Activated CD4-positive, alpha-beta T cell treated with anti-CD3 and anti-CD28 coated beads, Interleukin-10, Interleukin-2, amounts not matched to agents 100 ng/mL and 50 ng/mL, durations not matched to agents 16 hours and 8 hours (primary cell): ENCODE measurements around the gene MPV17L2.
"Not testable (repeated sequence)": the region's sequence is repeated elsewhere in the genome, so short reads cannot be mapped to it uniquely, and the experiment has no call there.

Experiments
- DNase-seq: peaks from one replicate; pipeline ENCODE4 v3.0.0-alpha.2; 2020

MPV17L2 gene

DNA sequence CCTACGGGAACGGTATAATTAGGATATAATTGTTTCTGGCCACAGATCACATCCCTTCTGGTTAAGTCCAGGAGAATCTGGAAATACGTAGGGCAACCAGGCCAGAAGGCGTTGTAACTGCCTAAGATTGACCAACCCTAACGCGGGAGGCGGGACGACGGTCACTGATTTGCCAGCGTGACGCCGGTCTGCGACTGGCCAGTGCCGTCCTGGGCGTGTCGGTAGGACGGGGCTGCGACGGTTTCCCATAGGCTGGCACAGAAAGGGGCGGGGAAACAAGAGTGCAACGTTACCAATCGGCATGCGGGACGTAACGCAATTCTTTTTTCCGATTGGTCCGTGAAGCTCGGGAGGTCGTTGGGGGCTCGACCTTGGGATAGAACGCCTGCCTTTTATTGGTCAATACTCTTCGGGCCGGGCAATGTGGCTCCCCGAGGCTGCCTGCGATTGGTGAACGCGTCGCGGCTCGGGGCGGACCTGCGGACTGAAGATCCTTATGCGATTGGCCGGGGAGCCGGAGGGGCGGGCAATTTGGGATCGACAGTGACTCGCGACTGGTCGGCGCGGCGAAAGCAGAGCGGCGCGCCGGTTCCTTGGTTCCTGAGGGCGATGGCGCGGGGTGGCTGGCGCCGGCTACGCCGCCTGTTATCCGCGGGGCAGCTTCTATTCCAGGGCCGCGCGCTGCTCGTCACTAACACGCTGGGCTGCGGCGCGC lies at the start of gene MPV17L2:
Gene MPV17L2, plus strand, starts transcription at position 546 of the 715 bp plus-strand sequence. Its CDS starts 64 bp downstream, at position 610.
- peak; percentile 100 for DNase-seq

DNA sequence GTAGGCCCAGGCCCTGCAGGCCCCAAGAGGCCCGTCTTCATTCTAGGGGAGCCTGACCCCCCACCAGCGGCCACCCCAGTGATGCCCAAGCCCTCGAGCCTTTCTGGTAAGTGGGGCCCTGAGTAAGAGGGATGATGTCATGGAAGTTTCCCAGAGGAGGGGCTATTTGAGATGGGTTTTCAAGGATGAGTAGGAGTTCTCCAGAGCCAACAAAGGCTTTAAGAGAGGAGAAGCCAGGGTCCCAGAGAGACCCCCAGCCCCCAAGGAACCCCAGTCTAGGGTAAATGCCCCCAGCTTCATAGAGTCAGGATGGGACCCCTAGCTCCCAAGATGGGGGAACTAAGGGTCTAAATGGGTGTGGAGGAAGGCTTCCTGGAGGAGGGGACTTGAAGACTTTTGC lies 49.1 kb upstream of the MPV17L2 start:
- no peak for DNase-seq

DNA sequence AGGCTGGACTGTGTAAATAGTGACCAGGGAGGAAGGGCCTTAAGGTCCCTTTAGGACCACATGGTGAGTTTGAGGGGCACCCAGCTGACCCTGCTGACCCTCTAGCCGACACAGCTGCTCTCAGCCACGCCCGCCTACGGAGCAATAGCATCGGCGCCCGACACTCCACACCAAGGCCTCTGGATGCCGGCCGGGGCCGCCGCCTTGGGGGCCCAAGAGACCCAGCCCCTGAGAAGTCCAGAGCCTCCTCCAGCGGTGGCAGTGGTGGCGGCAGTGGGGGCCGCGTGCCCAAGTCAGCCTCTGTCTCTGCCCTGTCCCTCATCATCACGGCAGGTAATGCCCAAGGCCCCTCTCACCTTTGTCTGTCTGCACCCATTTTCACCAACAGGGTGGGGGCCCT lies 48.7 kb upstream of the MPV17L2 start:
- DNase-seq: no peak

DNA sequence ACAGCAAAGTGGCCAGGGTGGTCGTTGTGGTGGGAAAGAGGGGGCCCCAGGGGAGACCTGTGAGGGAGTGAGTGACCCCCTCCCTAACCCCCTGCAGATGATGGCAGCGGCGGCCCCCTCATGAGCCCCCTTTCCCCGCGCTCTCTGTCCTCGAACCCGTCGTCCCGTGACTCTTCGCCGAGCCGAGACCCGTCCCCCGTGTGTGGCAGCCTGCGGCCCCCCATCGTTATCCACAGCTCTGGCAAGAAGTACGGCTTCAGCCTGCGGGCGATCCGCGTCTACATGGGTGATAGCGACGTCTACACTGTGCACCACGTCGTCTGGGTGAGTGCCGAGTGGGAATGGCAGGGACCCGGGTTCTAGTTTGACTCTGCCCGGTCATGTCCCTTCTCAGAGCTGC lies 48.1 kb upstream of the MPV17L2 start:
- no peak for DNase-seq

DNA sequence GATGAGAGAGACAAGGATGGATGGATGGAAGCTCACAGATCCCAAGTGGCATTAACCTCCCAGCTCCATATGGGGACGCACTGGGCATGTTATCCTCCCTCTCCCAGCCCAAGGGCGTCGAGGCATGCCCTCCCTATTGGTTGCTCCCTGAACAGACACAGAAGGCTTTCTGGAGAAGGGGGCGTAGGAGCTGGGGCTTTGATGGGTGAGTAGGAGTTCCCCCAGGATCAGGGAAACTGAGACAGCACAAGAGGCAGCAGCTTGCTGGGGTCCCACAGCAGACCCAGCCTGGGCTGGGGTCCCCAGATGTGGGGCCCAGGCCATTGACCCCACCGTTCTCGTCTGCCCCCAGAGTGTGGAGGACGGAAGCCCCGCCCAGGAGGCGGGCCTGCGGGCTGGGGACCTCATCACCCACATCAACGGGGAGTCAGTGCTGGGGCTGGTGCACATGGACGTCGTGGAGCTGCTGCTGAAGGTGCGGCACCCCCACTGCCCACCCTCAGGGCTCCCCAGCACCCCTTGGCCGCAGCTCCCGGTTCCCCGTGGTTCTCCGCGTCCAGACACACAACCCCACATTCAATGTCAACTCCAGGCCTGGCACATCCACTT lies 47.5 kb upstream of the MPV17L2 start:
- no peak for DNase-seq

DNA sequence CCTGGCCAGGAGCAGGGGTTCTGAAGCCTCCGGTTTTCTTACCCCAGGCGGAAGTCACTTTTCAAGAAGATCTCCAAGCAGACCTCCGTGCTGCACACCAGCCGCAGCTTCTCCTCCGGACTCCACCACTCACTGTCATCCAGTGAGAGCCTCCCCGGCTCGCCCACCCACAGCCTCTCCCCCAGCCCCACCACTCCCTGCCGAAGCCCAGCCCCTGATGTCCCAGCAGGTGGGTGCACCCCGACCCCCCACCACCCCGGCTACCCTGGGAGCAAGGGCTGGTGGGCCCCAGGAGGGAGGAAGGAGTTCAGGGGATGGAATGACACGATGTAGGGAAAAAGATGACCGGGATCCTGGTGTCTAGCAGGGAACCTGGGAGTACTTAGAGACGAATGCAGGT lies 45.6 kb upstream of the MPV17L2 start:
- no peak for DNase-seq

DNA sequence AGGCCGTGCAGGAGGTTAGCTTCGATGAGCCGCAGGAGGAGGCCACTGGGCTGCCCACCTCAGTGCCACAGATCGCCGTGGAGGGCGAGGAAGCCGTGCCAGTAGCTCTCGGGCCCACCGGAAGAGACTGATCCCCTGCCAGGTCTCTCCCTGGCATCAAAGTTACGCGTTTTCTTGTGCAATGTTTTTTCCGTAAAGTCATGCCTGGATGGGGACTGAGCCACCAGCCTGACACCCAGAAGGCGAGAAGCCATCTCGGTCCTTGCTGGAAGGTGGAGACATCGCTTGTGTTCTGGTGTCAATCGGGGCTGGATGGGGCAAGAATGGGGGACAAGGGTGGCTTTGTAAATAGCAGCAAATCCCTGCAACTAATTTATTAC lies 43.4 kb upstream of the MPV17L2 start:
- no peak for DNase-seq

DNA sequence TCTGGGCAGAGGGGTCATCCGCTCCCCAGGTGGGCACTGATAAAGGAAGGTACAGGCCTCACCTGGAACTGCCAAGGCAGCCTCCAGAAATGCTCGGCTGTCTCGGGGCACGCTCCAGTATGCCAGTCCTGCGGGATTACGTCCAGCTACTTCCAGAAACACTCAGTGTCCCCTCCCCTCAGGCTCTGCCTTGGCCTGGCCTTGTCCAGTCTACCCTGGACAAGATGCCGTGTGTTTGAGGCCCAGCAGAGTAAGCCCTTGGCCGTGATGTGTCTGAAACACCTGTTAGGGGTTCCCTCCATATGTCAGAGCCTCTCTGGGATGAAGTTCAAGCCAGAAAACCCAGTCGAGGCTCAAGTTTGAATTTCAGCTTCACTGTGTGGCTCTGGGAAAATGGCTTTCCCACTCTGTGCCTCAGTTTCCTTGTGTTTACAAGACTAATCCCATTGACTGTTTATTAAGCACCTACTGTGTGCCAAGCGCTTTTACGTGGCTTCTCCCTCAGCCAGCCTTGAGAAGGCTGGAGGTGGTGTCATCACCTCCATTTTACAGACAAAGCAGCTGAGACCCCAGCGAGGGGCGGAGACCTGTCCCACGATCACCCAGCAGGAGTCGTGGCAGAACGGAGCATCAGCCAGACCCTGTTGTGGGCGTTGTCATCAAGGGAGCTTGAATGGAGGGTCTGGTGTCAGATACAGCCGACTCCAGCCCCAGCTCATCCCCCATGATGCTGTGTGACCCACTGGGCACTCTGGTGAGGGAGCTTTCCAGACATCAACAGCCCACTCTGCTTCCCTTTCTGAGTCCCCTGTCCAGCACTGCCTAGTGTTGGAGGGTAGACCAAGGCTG lies 42.0 kb upstream of the MPV17L2 start:
- DNase-seq: no peak

DNA sequence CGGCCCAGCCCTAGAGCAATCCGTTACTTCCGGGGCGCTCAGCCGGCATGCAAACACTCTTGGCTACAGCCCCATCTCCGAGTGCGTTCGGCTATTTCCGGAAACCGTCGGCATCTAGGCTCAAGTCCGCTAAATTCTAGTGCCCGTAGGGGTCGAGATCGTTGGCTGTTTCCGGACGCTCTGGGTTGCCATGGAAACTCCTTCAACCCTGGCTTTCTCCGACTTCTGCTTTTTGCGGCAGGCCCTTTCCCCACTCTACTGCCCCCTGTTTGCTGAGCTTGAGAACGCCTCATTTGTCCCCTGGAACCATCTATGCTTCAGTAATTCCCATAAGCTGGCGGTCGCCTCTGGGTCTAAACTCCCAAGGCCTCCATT lies 40.6 kb upstream of the MPV17L2 start:
- DNase-seq: peak; percentile 99

DNA sequence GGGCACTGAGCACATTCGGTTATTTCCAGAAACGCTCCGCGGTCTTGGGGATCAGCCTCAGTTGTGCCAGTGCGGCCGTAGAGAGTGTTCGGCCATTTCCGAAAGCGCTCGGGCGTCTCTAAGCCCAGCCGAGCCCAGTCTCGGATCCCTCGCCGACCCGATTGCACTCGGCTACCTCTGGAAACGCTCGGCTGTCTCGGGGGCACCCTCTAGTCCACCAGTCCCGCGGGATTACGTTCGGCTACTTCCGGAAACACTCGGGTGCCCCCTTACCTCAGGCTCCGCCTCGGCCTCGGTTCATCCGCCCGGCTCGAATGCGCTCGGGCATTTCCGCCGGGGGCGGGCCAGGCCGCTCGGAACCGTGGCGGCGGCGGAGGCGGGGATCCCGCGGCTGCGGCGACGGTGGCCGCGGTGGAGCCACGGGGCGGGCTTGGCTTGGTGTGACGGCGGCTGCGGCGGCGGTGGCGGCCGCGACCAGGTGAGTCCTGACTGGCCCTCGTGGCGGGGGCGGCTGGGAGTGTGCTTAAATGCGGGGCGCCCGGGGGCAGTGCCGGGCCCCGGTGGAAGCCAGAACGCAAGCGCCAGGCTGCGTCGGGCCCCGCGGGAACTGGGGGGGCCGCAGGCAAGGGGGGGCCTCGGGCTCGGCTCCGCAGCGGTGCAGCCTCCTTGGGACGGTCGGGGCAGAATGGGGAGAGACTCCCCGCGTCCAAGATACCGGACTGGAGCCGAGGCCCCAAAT lies 40.0 kb upstream of the MPV17L2 start, which contains the start of gene PIK3R2:
Gene PIK3R2, plus strand, starts transcription at position 347 of the 739 bp plus-strand sequence. CDS start 2,717 bp downstream, outside the sequence.
- peak; percentile 100 for DNase-seq

DNA sequence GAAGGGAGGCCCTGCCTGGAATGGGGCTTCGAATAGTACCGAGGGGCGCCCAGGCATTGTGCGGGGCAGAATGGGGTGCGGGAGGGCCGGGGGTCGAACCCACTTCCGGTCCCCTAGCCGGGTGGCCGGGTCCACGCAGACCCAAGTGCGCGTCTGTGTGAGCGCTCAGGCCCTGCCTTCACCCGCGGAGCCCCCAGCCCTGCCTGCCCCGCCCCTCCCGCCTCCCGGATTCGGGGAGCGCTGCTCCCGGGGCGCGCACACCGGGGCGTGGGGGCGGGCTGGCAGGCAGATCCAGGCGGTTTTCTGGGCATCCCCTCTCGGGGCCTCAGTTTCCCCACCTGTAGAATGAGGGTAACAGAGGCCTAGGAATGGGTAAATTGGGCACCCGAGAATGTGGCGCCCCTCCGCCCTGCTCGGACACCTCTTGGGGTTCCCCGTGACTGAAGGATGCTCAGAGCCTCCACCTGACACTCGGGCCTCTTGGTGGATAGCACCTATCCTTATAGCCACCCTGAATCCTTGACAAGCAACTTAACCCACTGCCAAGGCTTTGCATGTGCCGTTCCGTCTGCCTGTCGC lies 39.4 kb upstream of the MPV17L2 start:
- DNase-seq: peak; percentile 23

DNA sequence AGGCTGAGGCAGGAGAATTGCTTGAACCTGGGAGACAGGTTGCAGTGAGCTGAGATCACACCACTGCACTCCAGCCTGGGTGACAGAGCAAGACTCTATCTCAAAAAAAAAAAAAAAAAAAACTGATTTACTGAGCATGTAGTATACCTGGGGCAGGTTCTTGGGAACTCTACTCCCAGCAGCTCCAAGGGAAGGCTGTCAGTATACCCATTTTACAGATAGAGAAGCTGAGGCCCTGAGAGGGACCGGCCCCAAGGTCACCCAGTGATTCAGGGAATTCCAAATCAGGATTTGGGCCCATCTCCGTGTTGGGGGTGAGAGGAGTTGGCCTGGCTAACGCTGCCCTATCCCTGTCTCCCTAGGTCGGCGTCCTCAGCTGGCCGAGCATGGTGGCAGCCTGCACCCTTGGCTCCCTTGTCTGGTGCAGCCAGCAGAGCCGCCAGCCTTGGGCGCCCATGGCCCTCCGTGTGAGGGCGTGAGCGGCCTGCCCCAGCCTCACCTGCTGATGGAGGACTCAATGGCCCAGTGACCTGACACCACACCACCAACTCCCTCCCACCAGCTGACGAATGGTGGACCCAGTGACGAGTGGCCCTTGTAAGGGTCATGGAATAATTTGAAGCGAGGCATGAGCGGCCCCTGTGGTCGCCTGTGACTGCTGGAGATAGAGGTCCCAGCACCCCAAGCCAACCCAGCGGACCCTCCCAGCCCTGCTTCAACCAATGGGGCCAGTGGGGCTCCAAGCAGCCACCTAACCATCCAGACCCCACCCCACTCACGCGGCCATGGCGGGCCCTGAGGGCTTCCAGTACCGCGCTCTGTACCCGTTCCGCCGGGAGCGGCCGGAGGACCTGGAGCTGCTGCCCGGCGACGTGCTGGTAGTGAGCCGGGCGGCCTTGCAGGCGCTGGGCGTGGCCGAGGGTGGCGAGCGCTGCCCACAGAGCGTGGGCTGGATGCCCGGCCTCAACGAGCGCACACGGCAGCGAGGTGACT lies 37.6 kb upstream of the MPV17L2 start:
- DNase-seq: no peak

DNA sequence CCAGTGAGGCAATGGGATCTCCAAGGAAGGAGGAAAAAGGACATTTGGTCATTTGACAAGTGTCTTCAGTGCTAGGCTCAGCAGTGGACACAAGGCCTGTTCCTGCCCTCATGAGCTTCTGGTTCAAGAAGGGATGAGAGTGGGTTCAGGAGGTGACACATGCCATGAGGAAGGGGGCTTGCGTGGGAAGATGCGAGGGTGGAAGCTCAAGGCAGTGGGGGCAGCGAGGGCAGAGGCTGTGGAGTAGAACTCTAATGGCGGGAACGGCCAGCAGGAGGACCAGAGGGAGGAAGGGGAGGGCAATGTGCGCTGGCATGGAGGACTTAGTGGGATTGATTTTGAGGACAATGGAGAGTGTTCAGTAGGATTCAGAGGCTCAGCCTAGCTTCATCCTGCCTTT lies 36.8 kb upstream of the MPV17L2 start:
- DNase-seq: no peak

DNA sequence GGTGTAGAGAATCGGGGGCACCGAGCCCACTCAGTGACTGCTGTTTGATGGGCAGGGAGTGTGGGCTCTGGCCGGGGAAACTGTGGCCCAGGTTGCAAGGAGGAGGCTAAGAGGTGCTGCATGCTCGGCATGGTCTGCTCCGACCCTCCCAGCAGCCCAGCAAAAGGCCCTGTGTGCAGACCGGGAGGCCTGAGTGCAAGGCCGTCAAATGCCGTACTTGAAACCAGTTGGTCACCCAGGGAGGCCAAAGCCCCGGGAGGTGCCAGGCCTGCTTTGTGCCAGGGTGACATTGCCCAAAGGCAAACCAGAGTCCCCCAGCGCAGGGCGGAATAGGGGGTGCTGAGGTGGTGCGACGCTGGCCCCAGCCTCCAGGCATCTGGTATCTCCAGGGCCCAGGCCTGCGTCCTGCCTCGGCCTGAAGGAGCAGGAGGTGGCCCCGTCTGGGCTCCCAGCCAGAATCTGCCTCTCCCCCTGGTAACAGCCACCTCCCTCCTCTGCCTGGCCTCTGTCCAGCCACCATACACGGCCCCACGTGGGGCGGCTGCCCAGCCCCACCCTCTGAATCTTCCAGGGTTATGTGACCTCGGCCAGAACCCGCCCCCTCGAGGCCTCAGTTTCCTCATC lies 36.1 kb upstream of the MPV17L2 start:
- no peak for DNase-seq

DNA sequence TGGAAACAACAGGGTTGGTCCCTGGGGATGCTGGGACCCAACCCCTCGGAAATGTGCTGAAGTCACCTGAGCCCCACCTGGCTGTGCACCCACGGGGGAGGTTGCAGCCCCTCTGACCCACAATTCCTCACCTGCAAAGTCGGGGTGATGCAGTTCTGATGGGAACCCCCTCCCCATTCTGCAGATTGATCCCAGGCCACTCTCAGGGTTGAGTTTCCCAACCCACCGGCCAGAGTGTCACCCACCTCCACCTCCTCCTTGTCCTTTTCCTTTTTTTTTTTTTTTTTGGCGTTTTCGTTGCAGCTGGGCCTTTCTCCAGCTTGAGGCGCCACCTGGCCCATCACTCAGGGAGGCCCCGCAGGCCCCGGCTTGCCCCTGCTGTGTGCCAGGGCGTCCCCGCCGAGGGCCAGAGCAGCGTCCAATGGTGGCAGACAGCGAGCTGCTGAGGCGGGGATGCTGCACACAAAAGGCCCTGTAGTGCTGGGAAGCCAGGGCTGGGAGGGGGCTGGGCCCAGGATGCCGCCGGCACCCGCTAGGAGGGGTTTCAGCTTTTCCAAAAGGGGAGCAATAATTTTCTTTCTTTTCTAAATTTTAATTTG lies 35.5 kb upstream of the MPV17L2 start:
- no peak for DNase-seq

DNA sequence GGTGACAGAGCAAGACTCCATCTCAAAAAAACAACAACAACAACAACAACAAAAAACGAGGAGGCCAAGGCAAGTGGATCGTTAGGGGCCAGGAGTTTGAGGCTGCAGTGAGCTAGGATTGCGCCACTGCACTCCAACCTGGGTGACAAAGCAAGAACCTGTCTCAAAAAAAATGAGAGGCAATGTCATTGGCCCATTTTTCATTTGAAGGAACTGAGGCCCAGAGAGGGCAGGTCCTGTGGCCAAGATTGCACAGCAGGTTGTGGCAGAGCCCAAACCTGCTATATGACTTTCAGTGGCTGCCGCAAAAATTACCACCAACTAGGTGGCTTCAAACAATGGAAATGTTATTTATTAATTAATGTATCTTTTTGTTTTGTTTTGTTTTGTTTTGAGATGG lies 34.6 kb upstream of the MPV17L2 start:
- DNase-seq: no peak

DNA sequence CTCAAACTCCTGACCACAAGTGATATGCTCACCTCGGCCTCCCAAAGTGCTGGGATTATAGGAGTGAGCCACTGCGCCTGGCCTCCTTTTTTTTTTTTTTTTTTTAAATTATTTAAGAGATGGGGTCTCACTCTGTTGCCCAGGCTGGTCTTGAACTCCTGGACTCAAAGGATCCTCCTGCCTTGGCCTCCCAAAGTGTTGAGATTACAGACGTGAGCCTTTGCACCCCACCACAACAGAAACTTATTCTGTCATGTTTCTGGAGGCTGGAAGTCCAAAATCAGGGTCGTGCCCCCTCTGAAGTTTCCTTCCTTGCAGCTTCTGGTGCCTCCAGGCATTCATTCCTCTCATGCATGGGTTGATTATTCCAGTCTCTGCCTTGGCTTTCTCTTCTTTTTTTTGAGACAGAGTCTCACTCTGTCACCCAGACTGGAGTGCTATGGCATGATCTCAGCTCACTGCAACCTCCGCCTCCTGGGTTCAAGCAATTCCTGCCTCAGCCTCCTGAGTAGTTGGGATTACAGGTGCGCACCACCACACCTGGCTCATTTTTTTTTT lies 33.9 kb upstream of the MPV17L2 start:
- not testable (repeated sequence) for DNase-seq

DNA sequence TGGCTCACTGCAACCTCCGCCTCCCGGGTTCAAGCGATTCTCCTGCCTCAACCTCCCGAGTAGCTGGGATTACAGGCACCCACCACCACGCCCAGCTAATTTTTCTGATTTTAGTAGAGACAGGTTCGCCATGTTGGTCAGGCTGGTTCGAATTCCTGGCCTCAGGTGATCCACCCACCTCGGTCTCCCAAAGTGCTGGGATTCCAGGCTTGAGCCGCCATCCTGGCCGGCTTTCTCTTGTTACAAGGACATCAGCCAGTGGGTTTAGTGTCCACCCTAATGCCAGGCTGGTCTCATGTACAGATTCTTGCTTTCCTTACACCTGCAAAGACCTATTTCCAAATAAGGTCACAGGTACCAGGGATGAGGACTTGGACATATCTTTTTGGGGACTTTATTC lies 33.2 kb upstream of the MPV17L2 start:
- DNase-seq: no peak

DNA sequence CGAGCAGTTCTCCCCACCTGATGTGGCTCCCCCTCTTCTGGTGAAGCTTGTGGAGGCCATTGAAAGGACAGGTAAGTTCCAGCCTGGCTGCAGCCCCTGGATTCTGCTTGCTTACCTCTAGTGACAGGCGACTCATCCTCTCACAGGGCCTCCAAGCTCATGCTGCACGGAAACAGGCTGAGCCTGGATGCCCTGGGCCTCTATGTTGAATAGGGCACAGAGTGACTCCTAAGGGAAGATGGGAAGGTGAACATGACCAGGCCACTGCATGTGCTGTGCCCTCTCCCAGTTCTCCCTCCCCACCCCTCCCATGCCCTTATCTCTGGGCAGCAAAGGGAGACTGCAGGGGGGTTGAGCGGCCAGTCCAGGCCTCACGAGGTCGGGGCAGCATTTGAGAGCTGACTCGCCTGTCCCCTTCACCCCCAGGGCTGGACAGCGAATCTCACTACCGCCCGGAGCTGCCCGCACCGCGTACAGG lies 32.5 kb upstream of the MPV17L2 start:
- DNase-seq: no peak
